ENCODE measurements around the gene ELMO1. TPM values are rescaled to one million over a fixed set of nuclear protein-coding genes. Genes with fewer than 3 reads are reported as not detected.

The ELMO1 gene
- total RNA-seq, 2 donors from 2014 or later = 160 to 169 TPM

- DNase-seq = no peak
- Mint-ChIP-seq H3K27me3 (no peaks in the 10 kb centered on the region), H3K27ac (peak overlapping the region; percentile 43), H3K4me1 (peaks cover 7% of the 10 kb centered on the region), H3K4me3 (no peak overlapping the region), H3K36me3 (ENCODE audit: low read depth) (no peaks in the 10 kb centered on the region)
- H3K9me3 ChIP-seq (ENCODE audit: control insufficient read depth, low read length, poor library complexity, severe bottlenecking) = no peaks in the 10 kb centered on the region
- no peak for ATAC-seq
Observed at GRCh38 chr7:37186753-37187152, 261.9 kb downstream of the ELMO1 start.

- no peak overlapping the region for H3K27ac Mint-ChIP-seq
- H3K27me3 Mint-ChIP-seq = no peaks in the 10 kb centered on the region
- H3K36me3 Mint-ChIP-seq (ENCODE audit: low read depth) = peaks cover 4% of the 10 kb centered on the region
- H3K9me3 ChIP-seq (ENCODE audit: control insufficient read depth, low read length, poor library complexity, severe bottlenecking) = no peaks in the 10 kb centered on the region
- no peak overlapping the region for H3K4me3 Mint-ChIP-seq
- ATAC-seq (peak; percentile 8), DNase-seq (no peak)
- H3K4me1 Mint-ChIP-seq = peaks cover 2% of the 10 kb centered on the region
Observed at GRCh38 chr7:37181550-37181932, 267.1 kb downstream of the ELMO1 start.

GRCh38 chr7:37180828-37181549 lies 267.7 kb downstream of the ELMO1 start:
- Mint-ChIP-seq H3K4me1 (no peaks in the 10 kb centered on the region), H3K27me3 (no peaks in the 10 kb centered on the region), H3K27ac (no peak overlapping the region), H3K4me3 (no peak overlapping the region), H3K36me3 (ENCODE audit: low read depth) (peaks cover 4% of the 10 kb centered on the region)
- DNase-seq (no peak), ATAC-seq (no peak)
- no peaks in the 10 kb centered on the region for H3K9me3 ChIP-seq (ENCODE audit: control insufficient read depth, low read length, poor library complexity, severe bottlenecking)

- no peak overlapping the region for H3K4me3 Mint-ChIP-seq
- H3K36me3 Mint-ChIP-seq (ENCODE audit: low read depth) = peaks cover 11% of the 10 kb centered on the region
Observed at GRCh38 chr7:37176079-37176478, 272.6 kb downstream of the ELMO1 start.

GRCh38 chr7:37174460-37174859 lies 274.2 kb downstream of the ELMO1 start:
- H3K36me3 Mint-ChIP-seq (ENCODE audit: low read depth) = peaks cover 8% of the 10 kb centered on the region
- ATAC-seq (no peak), DNase-seq (no peak)
- H3K9me3 ChIP-seq (ENCODE audit: control insufficient read depth, low read length, poor library complexity, severe bottlenecking) = no peaks in the 10 kb centered on the region
- no peaks in the 10 kb centered on the region for H3K27me3 Mint-ChIP-seq
- no peak overlapping the region for H3K4me3 Mint-ChIP-seq
- H3K27ac Mint-ChIP-seq = no peak overlapping the region
- H3K4me1 Mint-ChIP-seq = peaks cover 10% of the 10 kb centered on the region

More at GRCh38 chr7:37176079-37176478, 272.6 kb downstream of the ELMO1 start:
- H3K27me3 Mint-ChIP-seq = no peaks in the 10 kb centered on the region
- ATAC-seq (no peak), DNase-seq (no peak)
- H3K9me3 ChIP-seq (ENCODE audit: control insufficient read depth, low read length, poor library complexity, severe bottlenecking) = no peaks in the 10 kb centered on the region
- peaks cover 10% of the 10 kb centered on the region for H3K4me1 Mint-ChIP-seq
- no peak overlapping the region for H3K27ac Mint-ChIP-seq

- no peak overlapping the region for H3K27ac Mint-ChIP-seq
- H3K36me3 Mint-ChIP-seq (ENCODE audit: low read depth) = peaks cover 8% of the 10 kb centered on the region
- H3K9me3 ChIP-seq (ENCODE audit: control insufficient read depth, low read length, poor library complexity, severe bottlenecking) = no peaks in the 10 kb centered on the region
- peaks cover 10% of the 10 kb centered on the region for H3K4me1 Mint-ChIP-seq
- no peak overlapping the region for H3K4me3 Mint-ChIP-seq
- no peaks in the 10 kb centered on the region for H3K27me3 Mint-ChIP-seq
- no peak for DNase-seq
- no peak for ATAC-seq
Observed at GRCh38 chr7:37173670-37174069, 275.0 kb downstream of the ELMO1 start.

GRCh38 chr7:37162106-37162505 lies 286.6 kb downstream of the ELMO1 start:
- Mint-ChIP-seq H3K4me3 (no peak overlapping the region), H3K27me3 (no peaks in the 10 kb centered on the region), H3K27ac (no peak overlapping the region), H3K4me1 (no peaks in the 10 kb centered on the region), H3K36me3 (ENCODE audit: low read depth) (peaks cover 3% of the 10 kb centered on the region)
- DNase-seq (no peak), ATAC-seq (no peak)
- H3K9me3 ChIP-seq (ENCODE audit: control insufficient read depth, low read length, poor library complexity, severe bottlenecking) = no peaks in the 10 kb centered on the region

- peaks cover 6% of the 10 kb centered on the region for H3K36me3 Mint-ChIP-seq (ENCODE audit: low read depth)
- H3K27ac Mint-ChIP-seq = no peak overlapping the region
- no peak overlapping the region for H3K4me3 Mint-ChIP-seq
- ATAC-seq = no peak
- H3K27me3 Mint-ChIP-seq = no peaks in the 10 kb centered on the region
- H3K4me1 Mint-ChIP-seq = peaks cover 9% of the 10 kb centered on the region
- no peaks in the 10 kb centered on the region for H3K9me3 ChIP-seq (ENCODE audit: control insufficient read depth, low read length, poor library complexity, severe bottlenecking)
- no peak for DNase-seq
Observed at GRCh38 chr7:37160656-37161055, 288.0 kb downstream of the ELMO1 start.

- Mint-ChIP-seq H3K27ac (peak overlapping the region; percentile 48), H3K27me3 (no peaks in the 10 kb centered on the region), H3K36me3 (ENCODE audit: low read depth) (peaks cover 5% of the 10 kb centered on the region), H3K4me1 (peaks cover 10% of the 10 kb centered on the region), H3K4me3 (no peak overlapping the region)
- H3K9me3 ChIP-seq (ENCODE audit: control insufficient read depth, low read length, poor library complexity, severe bottlenecking) = no peaks in the 10 kb centered on the region
- DNase-seq (no peak), ATAC-seq (no peak)
Observed at GRCh38 chr7:37153376-37153775, 295.3 kb downstream of the ELMO1 start.

GRCh38 chr7:37151741-37152413 lies 296.8 kb downstream of the ELMO1 start:
- Mint-ChIP-seq H3K27ac (no peak overlapping the region), H3K4me3 (no peak overlapping the region), H3K27me3 (no peaks in the 10 kb centered on the region), H3K4me1 (peaks cover 14% of the 10 kb centered on the region), H3K36me3 (ENCODE audit: low read depth) (peaks cover 5% of the 10 kb centered on the region)
- ATAC-seq = no peak
- DNase-seq = no peak
- H3K9me3 ChIP-seq (ENCODE audit: control insufficient read depth, low read length, poor library complexity, severe bottlenecking) = no peaks in the 10 kb centered on the region

GRCh38 chr7:37150856-37151255 lies 297.8 kb downstream of the ELMO1 start:
- no peaks in the 10 kb centered on the region for H3K9me3 ChIP-seq (ENCODE audit: control insufficient read depth, low read length, poor library complexity, severe bottlenecking)
- no peak overlapping the region for H3K27ac Mint-ChIP-seq
- ATAC-seq (no peak), DNase-seq (no peak)
- H3K4me1 Mint-ChIP-seq = peaks cover 8% of the 10 kb centered on the region
- H3K36me3 Mint-ChIP-seq (ENCODE audit: low read depth) = peaks cover 2% of the 10 kb centered on the region
- H3K27me3 Mint-ChIP-seq = no peaks in the 10 kb centered on the region
- no peak overlapping the region for H3K4me3 Mint-ChIP-seq

- no peak for DNase-seq
- H3K27me3 Mint-ChIP-seq = no peaks in the 10 kb centered on the region
- H3K27ac Mint-ChIP-seq = no peak overlapping the region
- H3K36me3 Mint-ChIP-seq (ENCODE audit: low read depth) = peaks cover 2% of the 10 kb centered on the region
- ATAC-seq = no peak
- peaks cover 5% of the 10 kb centered on the region for H3K4me1 Mint-ChIP-seq
- no peak overlapping the region for H3K4me3 Mint-ChIP-seq
- no peaks in the 10 kb centered on the region for H3K9me3 ChIP-seq (ENCODE audit: control insufficient read depth, low read length, poor library complexity, severe bottlenecking)
Observed at GRCh38 chr7:37150180-37150579, 298.5 kb downstream of the ELMO1 start.

GRCh38 chr7:37149773-37150124 lies 298.9 kb downstream of the ELMO1 start:
- DNase-seq = no peak
- H3K36me3 Mint-ChIP-seq (ENCODE audit: low read depth) = peaks cover 2% of the 10 kb centered on the region
- peaks cover 5% of the 10 kb centered on the region for H3K4me1 Mint-ChIP-seq
- H3K4me3 Mint-ChIP-seq = no peak overlapping the region
- no peak overlapping the region for H3K27ac Mint-ChIP-seq
- H3K9me3 ChIP-seq (ENCODE audit: control insufficient read depth, low read length, poor library complexity, severe bottlenecking) = no peaks in the 10 kb centered on the region
- H3K27me3 Mint-ChIP-seq = no peaks in the 10 kb centered on the region
- ATAC-seq = no peak

Data from T-helper 17 cell (primary cell).